CD4-positive, alpha-beta T cell (primary cell): ENCODE data around the gene SLC2A13. TPM values are rescaled to one million over a fixed set of nuclear protein-coding genes. Genes with fewer than 3 reads are reported as not detected.

Experiments used
- ATAC-seq: fragments of 200-7000 bp; cut with Tn5 transposase; one replicate; pipeline ENCODE4 v1.10.0; 2022; ENCODE audit warnings: mild to moderate bottlenecking; ENCODE audit not compliant: poor library complexity
- CTCF ChIA-PET: fragments of 350-600 bp; sonication (Branson Sonifier 250); formaldehyde crosslinking; loops from one replicate; lab custom pipeline; 2021; ENCODE audit warnings: antibody characterized with exemption, inconsistent platforms; lab: Charles Lee
- POLR2A ChIA-PET: fragments of 350-600 bp; sonication (Branson Sonifier 250); formaldehyde crosslinking; loops from one replicate; lab custom pipeline; 2021; ENCODE audit warnings: antibody characterized with exemption, inconsistent platforms; lab: Charles Lee
- DNase-seq, 14 experiments: peaks; one replicate each; pipeline ENCODE4 v3.0.0-alpha.2; 2013 to 2020; ENCODE audit warnings: mixed read lengths in 2 of 14
- H3K27ac ChIP-seq, 2 donors: one replicate each; pipeline versions ENCODE4 v1.5.1 to v1.7.0; 2013; ENCODE audit warnings: low read length in 2 of 2, low read depth in 1 of 2, mild to moderate bottlenecking in 1 of 2
- H3K27me3 ChIP-seq, 2 experiments: 1 replicate in 1 of 2; 2 replicates in 1 of 2; pipeline versions ENCODE4 v1.6.1 to v1.7.0; 2013; ENCODE audit warnings: low read length in 2 of 2, control low read depth in 1 of 2, mild to moderate bottlenecking in 1 of 2, moderate library complexity in 1 of 2; ENCODE audit not compliant: insufficient read depth in 2 of 2, control insufficient read depth in 1 of 2
- H3K36me3 ChIP-seq: one replicate; pipeline ENCODE4 v1.6.1; 2013; ENCODE audit warnings: low read length, control low read depth; ENCODE audit not compliant: insufficient read depth
- H3K4me1 ChIP-seq: one replicate; pipeline ENCODE4 v1.6.1; 2013; ENCODE audit warnings: low read length, control low read depth; ENCODE audit not compliant: insufficient read depth
- H3K4me3 ChIP-seq: one replicate; pipeline ENCODE4 v1.5.1; 2013; ENCODE audit warnings: mild to moderate bottlenecking, low read length, moderate library complexity
- H3K9me3 ChIP-seq, 2 experiments: 1 replicate in 1 of 2; 2 replicates in 1 of 2; pipeline versions ENCODE4 v1.6.1 to v1.7.0; 2013; ENCODE audit warnings: low read length in 2 of 2, mild to moderate bottlenecking in 2 of 2, control low read depth in 1 of 2, moderate library complexity in 1 of 2; ENCODE audit not compliant: control insufficient read depth in 1 of 2, insufficient read depth in 1 of 2
- H3K27ac Mint-ChIP-seq: one replicate; pipeline ENCODE4 v1.8.0; 2020; ENCODE audit warnings: mixed read lengths
- H3K27me3 Mint-ChIP-seq: one replicate; pipeline ENCODE4 v1.8.0; 2021; ENCODE audit warnings: mixed read lengths
- H3K36me3 Mint-ChIP-seq: one replicate; pipeline ENCODE4 v1.8.0; 2021; ENCODE audit warnings: low read depth, mixed read lengths
- H3K4me1 Mint-ChIP-seq: one replicate; pipeline ENCODE4 v1.8.0; 2021; ENCODE audit warnings: low read depth, mixed read lengths
- H3K4me3 Mint-ChIP-seq: one replicate; pipeline ENCODE4 v1.8.0; 2020; ENCODE audit warnings: mild to moderate bottlenecking, mixed read lengths
- H3K9me3 Mint-ChIP-seq: one replicate; pipeline ENCODE4 v1.8.0; 2020; ENCODE audit warnings: mixed read lengths
- intact Hi-C, 2 experiments: fragments of 100-400 bp; cut with DNase I in 1 of 2; cut with micrococcal nuclease in 1 of 2; formaldehyde crosslinking; loops; one replicate each; pipeline versions ENCODE4 v1.15.1 to v1.9.0; 2023 to 2025; cut with DNase I, micrococcal nuclease
- total RNA-seq, 174 experiments: library from RNA in 2 of 174; stranded (reverse) in 2 of 174; gene quantifications; one replicate each; pipeline ENCODE4 v1.2.3 and lab custom pipeline; 2021 to 2026
- TF ChIP-seq, protein P1 (sequence below): fragments of 200-600 bp; IDR thresholded peaks from one replicate; pipeline ENCODE4 v1.8.0; 2022; ENCODE audit warnings: antibody characterized with exemption, mild to moderate bottlenecking

SLC2A13 gene
- total RNA-seq, 2 experiments from 2014 or later = 1.6 to 1.7 TPM

GRCh38 chr12:39846304-39846703 is 259.6 kb downstream of the SLC2A13 start:
- H3K27me3 Mint-ChIP-seq = no peaks in the 10 kb centered on the region
- intact Hi-C loops = no loop called here
- no peaks in the 10 kb centered on the region for H3K9me3 Mint-ChIP-seq
- H3K4me3 ChIP-seq = no peak overlapping the region
- no peak for ATAC-seq
- H3K4me3 Mint-ChIP-seq = no peak overlapping the region
- H3K4me1 ChIP-seq = no peaks in the 10 kb centered on the region
- no peak for DNase-seq
- no peak overlapping the region for H3K27ac ChIP-seq
- H3K36me3 ChIP-seq = no peaks in the 10 kb centered on the region
- POLR2A ChIA-PET = no interaction called here
- H3K4me1 Mint-ChIP-seq = no peaks in the 10 kb centered on the region
- no peak overlapping the region for H3K27ac Mint-ChIP-seq
- CTCF ChIA-PET = no interaction called here
- TF ChIP-seq, protein P1, sequence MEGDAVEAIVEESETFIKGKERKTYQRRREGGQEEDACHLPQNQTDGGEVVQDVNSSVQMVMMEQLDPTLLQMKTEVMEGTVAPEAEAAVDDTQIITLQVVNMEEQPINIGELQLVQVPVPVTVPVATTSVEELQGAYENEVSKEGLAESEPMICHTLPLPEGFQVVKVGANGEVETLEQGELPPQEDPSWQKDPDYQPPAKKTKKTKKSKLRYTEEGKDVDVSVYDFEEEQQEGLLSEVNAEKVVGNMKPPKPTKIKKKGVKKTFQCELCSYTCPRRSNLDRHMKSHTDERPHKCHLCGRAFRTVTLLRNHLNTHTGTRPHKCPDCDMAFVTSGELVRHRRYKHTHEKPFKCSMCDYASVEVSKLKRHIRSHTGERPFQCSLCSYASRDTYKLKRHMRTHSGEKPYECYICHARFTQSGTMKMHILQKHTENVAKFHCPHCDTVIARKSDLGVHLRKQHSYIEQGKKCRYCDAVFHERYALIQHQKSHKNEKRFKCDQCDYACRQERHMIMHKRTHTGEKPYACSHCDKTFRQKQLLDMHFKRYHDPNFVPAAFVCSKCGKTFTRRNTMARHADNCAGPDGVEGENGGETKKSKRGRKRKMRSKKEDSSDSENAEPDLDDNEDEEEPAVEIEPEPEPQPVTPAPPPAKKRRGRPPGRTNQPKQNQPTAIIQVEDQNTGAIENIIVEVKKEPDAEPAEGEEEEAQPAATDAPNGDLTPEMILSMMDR = no peak
- H3K9me3 ChIP-seq = no peaks in the 10 kb centered on the region
- H3K27me3 ChIP-seq = no peaks in the 10 kb centered on the region
- H3K36me3 Mint-ChIP-seq = no peaks in the 10 kb centered on the region

DNA sequence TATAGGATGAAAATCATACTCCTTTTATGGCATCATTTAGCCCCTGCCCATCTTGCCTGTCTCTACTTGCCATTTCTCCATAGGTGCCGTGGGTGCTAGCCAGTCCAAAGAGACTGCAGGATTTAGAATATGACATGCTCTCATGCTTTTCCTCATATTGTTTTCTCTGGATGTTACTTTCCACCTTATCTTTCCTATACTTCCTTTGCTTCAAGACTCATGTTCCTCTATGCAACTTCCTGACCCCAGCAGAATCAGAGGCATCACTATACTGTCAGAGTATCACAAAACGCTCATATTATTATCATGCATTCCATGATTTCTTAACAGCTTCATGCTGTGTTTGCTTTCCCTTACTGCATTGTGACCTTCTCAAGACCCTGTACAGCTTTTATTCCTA is 265.5 kb downstream of the SLC2A13 start:
- no peaks in the 10 kb centered on the region for H3K9me3 ChIP-seq
- Mint-ChIP-seq H3K27ac (no peak overlapping the region), H3K36me3 (no peaks in the 10 kb centered on the region), H3K27me3 (no peaks in the 10 kb centered on the region), H3K9me3 (no peaks in the 10 kb centered on the region), H3K4me1 (no peaks in the 10 kb centered on the region), H3K4me3 (no peak overlapping the region)
- TF ChIP-seq, protein P1 = no peak
- H3K4me1 ChIP-seq = no peaks in the 10 kb centered on the region
- H3K4me3 ChIP-seq = no peak overlapping the region
- ChIA-PET POLR2A (no interaction called here), CTCF (no interaction called here)
- H3K27me3 ChIP-seq = no peaks in the 10 kb centered on the region
- no peak for DNase-seq
- H3K36me3 ChIP-seq = no peaks in the 10 kb centered on the region
- no peak overlapping the region for H3K27ac ChIP-seq
- intact Hi-C loops = no loop called here
- ATAC-seq = no peak

DNA sequence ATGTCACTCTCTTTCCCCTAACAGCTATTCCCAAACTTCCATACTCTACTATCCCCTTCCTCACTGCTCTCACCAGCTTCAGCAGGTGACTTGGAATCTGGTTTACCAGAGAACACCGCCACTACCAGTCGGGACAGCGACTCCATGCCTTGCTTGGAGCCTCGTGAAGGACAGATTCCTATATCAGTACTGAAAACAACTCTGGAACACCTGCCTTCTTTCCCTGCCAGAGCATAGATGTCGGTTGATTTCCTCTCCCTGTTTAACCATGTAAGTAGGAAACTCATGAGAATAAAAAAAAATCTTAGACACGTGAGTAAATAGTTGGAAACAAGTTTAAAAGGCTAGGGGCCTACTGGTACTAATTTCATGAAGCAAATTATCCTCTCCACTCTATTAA is 266.8 kb downstream of the SLC2A13 start:
- Histone ChIP-seq H3K4me1 (no peaks in the 10 kb centered on the region), H3K36me3 (no peaks in the 10 kb centered on the region), H3K27ac (no peak overlapping the region), H3K4me3 (no peak overlapping the region), H3K27me3 (no peaks in the 10 kb centered on the region), H3K9me3 (no peaks in the 10 kb centered on the region)
- no peaks in the 10 kb centered on the region for H3K9me3 Mint-ChIP-seq
- intact Hi-C loops = no loop called here
- no peaks in the 10 kb centered on the region for H3K4me1 Mint-ChIP-seq
- H3K36me3 Mint-ChIP-seq = no peaks in the 10 kb centered on the region
- DNase-seq = no peak
- no peak for ATAC-seq
- ChIA-PET POLR2A (no interaction called here), CTCF (no interaction called here)
- no peak overlapping the region for H3K4me3 Mint-ChIP-seq
- TF ChIP-seq, protein P1 = no peak
- no peak overlapping the region for H3K27ac Mint-ChIP-seq
- H3K27me3 Mint-ChIP-seq = no peaks in the 10 kb centered on the region
